GM18520 (cell line): ENCODE results near the gene ECHS1.
A peak's percentile ranks its signal among the peaks of the same experiment; 100 is the strongest.
"Not testable (repeated sequence)": the region's sequence is repeated elsewhere in the genome, so short reads cannot be mapped to it uniquely, and the experiment has no call there.

Experiments used
- ATAC-seq: cut with Tn5 transposase; IDR thresholded peaks from one replicate; pipeline ENCODE4 v1.9.1; 2021; ENCODE audit not compliant: unreplicated experiment

Gene ECHS1

DNA sequence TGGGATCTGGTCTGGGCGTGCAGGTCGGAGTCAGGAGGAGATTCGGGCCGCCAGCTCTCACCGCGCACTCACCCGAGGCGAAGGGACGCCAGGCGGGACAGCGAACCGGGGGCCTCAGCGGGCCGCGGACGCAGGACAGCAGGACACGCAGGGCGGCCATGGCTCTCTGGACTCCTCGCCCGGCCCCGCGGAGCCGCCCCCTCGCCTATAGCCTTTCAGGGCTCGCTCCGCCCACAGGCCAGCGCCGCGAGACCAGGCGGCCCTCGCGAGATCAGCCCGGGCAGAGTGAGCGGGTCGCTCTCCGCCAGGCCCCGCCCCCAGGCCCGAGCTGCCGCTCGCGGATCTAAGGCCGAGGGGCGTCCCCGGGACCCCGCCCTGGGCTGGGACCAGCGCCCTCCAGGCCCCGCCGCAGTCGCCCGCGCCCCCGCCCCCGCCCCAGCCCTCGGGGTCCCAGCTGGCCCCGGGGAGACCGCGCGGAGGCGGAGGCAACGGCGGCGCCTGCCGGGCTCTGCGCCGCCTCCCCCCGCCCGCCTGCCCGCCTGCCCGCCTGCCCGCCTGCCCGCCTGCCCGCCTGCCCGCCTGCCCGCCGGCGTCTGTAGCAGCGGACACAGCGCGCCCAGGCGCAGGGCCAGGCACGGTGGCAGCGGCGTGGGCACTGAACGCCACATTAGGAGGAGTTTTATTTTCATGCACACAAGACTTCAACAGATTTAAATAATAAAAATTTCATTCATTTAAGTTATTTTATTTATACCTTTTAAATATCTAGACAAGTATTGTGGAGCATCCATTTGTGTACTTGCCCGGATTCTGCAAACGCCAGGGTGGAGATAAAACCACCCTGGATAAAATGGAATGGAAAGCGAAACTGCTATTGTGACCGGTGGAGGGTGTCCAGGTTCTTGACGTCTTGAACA is at the start of gene ECHS1:
TSS of gene ECHS1 (minus strand) at position 181 of the 917 bp plus-strand sequence. CDS start at position 160, 21 bp downstream.
- ATAC-seq = peak; percentile 93

DNA sequence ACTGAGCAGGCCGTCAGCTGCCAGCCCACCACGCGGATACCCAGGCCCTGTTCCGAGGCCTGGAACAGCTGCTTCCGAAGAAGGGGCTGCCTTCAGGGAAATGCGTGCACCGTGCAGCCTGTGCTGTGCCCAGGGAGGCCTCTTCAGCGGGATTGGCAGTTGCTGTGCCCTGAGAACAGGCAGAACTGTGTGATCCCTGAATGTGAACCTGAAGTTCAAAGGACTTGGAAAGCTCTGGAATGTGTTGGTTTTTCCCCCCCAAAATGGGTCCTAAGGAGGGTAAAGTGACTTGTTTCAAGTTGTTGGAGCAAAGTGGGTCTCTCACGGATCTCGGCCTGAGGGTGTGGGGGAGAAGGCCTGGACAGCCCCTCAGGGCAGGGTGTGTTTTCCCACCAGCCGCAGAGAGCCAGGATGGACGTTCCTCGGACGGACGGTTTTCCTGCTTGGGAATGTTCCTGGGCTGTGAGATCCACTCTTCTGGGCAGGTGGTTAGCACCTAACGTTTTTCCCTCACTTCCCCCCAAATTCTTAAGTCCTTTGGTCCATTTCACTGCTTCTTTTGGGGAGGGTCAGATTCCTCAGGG is 49.2 kb upstream of the ECHS1 start:
- ATAC-seq = no peak

DNA sequence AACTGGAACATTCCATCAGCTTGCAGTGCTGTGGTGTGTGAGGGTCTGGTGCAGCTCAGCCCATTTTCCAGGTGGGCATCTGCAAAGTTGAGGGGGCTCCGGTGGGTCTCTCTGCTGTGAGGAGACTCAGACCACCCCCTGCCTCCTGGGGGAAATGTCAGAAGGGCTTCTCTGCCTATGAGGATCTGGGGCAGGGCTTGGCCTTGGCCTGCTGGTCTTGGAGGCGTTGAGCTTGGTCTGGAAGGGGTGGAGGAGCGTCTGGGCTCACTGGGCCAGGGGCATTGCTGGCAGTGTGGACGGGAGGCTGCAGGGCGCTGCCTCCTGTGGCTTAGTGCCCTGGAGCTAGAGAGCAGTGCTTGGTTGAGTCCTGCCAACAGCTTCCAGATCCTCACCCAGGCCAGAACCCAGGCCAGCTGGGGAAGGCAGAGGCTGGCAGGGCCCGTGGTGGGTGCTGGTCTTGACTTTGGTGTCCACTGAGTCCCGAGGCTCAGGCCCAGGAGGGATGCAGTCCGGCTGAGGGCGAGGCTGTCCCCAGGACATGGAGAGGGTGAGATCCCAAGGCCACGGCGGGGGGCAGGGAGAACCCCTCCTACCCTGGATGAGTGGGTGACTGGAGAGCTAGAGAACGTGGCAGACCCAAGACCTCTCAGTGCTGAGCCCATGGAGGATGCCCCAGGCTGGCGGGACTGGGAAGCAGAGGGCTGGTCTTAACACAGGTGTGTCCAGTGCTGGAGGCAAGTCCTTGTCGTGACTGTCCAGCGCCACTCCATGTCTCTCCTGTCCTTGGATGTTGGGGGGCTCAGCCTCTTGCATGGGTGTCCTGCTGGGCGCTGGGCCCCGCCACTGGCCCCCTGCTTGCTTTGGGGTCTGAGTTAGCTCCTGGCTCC is 48.4 kb upstream of the ECHS1 start:
- no peak for ATAC-seq

DNA sequence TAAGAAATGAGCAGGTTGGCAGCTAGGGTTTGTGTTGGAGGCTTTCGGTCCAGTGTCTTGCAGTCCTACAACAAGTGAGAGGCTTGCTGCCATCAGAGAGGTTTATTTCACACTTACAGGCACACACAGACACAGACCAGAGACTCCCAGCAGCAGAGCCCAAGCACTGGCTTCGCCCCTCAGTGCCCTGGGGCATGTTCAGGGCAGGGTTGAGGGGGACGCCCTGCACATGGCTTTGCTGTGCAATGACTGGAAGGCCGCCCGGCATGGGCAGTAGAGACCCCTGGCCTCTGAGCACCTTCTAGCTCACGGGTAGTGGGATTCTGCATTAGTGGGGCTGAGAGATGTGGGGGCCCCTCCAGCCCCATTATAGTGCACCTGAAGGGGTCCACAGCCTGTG is 47.4 kb upstream of the ECHS1 start:
- ATAC-seq = no peak

DNA sequence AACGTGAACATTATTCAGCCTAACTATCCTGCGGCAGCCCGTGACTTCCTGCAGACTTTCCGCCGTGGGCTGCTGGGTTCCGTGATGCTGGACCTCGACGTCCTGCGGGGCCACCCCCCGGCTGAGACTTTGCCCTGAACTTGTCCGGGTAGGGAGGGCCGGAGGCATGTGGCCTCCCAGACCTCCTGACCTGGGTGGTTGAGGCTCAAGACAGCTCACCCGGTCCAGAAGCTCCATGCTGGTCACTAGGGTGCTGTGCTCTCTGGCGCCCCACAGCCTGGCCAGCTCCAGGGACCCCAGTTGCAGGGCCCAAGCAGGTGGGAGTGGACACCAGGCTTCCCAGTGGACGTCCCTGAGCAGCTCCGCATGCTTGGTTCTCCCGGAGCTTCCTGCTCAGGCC is 46.9 kb upstream of the ECHS1 start:
- no peak for ATAC-seq

DNA sequence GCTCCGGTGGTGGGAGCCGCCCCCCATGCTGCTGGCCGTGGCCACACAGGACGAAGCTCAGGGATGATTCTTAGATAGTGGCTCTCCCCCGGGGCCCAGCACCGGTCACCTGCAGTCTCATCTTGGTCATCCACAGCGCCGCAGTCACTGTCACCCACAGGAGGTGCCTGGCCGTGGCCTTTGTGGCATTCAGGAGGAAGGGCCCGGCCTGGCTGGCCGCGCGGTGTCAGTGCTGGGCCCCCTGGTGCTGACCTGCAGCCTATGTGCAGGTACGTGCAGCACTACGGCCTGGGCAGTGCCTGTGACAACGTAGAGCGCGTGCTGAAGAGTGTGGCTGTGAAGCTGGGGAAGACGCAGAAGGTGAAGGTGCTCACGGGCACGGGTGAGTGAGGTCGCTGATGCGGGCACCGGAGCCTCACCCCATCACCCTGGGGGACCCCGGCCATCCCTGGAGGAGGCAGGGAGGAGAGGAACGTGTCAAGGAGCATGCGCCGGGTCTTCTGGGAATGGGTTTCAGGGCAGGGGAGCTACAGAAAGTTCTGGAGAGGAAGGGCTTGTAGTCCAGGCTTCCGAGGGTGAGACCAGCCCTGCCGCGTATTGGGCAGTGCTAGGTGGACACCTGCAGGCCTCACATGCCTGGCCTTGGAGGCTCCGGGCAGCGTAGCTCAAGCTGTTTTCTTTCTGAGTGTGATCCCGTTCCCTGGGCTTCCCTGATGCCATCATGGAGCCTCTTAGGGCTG is 46.2 kb upstream of the ECHS1 start:
- ATAC-seq = no peak

DNA sequence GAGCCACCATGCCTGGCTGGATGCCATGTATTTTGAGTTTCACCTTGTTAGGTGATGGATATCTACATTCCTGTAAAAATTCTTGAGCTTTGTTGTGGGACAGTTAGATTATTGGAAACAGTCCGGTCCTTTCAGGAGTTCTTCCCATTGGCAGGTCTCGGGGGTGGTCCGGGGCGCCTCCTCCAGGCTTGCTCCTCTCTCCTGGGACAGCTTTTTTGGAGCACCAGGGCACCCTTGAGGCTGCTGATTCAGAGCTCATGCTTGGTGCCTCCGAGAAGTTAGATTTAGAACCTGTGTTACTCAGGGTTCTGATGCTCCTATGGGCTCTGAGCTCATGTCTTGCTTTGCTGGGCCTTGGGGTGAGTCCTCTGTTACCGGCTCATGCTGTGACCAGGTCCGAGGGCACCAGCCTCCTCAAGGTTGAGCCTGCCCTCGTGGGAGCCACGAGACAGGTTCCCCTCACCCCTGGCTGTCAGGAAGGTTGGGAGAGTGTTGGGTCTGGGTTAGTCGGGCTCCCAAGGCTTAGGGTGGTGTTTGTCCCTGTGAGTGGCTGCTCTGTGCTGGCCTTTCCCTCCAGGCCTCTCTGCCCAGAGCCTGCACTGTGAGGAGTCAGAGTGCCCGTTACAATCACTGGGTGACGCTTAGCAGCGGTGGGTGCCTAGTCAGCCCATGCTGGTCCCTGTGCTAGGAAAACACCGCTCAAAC is 45.3 kb upstream of the ECHS1 start:
- no peak for ATAC-seq

DNA sequence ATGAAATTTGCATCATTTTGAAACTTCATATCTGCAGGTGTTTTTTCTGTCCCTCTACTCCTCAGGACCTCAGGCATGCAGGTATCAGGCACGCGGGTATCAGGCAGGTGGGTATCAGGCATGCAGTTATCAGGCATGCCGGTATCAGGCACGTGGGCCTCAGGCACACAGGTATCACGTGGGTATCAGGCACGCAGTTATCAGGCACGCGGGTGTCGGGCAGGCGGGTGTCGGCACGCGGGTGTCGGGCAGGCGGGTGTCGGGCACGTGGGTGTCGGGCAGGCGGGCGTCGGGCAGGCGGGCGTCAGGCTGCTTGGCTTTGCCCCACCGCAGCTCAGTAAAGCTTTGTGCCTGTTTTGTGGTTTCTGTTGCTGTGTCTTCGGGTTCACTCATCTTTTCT is 42.6 kb upstream of the ECHS1 start:
- ATAC-seq = no peak

DNA sequence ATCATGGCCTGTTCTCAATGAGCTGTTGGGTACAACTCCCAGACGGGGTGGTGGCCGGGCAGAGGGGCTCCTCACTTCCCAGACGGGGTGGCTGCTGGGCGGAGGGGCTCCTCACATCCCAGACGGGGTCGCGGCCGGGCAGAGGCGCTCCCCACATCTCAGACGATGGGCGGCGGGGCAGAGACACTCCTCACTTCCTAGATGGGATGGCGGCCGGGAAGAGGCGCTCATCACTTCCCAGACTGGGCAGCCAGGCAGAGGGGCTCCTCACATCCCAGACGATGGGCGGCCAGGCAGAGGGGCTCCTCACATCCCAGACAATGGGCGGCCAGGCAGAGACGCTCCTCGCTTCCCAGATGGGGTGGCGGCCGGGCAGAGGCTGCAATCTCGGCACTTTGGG is 41.2 kb upstream of the ECHS1 start:
- not testable (repeated sequence) for ATAC-seq

DNA sequence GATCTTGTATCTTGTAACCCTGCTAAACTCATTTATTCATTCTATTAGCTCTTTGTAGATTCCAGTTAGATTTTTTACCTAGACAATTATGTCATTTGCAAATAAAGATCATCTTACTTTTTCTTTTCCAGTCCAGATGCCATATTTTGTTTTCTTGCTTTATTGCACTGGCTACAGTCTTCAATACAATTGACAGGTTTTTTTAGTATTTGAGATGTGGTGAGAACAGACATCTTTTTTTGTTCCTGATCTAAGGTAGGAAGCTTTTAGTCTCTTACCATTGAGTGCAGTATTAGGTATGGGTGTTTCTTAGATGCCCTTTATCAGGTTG is 39.2 kb upstream of the ECHS1 start:
- no peak for ATAC-seq

DNA sequence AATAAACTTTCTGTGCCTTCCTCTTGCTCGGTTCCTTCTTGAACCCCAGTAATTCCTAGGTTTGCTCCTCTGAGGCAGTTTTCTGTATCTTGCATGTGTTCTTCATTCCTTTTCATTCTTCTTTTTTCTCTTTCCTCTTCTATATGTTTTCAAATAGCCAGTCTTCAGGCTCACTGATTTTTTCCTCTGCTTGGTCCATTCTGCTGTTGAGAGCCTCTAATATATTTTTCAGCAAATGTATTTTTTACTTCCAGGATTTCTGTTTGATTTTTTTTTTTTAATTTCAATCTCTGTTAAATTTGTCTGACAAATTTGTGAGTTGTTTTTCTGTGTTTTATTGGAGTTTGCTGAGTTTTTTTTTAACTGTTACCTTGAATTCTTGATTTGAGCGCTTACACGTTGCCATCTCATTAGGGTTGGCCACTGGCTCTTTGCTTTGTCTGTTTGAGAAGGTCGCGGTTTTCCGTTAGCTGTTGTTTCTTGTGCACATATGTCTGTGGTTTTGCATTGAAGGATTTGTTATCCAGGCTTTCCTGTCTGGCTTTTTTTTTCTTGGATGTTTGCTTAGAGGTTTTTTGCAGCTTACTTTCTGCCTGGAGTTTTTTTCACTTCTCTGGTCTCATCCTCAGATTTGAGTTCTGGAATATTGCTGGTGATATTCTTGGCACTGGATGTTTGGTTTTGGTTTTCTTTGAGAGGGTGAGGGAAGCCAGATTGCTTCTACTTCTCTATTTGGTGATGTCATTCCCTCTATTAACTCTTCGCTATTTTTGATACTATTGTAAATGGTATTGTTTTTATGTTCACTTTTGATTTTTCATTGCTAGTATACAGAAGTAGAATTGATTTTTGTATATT is 38.6 kb upstream of the ECHS1 start:
- no peak for ATAC-seq

DNA sequence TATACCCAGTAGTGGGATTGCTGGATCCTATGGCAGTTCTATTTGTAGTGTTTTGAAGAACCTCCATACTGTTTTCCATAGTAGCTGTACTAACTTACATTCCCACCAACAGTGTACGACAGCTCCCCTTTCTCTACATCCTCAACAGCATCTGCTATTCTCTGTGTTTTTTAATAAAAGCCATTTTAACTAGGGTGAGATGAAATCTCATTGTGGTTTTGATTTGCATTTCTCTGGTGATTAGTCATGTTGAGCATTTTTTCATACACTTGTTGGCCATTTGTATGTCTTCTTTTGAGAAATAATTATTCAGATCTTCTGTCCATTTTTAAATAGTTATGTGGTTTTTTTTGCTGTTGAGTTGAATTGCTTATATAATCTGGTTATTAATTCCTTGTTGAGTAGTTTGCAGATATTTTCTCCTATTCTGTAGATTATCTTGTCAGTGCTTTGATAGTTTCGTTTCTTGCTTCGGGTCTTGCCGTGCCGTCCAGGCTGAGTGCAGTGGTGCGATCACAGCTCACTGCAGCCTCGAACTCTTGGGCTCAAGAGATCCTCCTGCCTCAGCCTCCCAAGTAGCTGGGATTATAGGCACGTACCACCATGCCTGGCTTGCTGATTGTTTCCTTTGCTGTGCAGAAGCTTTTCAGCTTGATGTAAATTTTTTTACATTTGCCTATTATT is 32.8 kb upstream of the ECHS1 start:
- no peak for ATAC-seq

DNA sequence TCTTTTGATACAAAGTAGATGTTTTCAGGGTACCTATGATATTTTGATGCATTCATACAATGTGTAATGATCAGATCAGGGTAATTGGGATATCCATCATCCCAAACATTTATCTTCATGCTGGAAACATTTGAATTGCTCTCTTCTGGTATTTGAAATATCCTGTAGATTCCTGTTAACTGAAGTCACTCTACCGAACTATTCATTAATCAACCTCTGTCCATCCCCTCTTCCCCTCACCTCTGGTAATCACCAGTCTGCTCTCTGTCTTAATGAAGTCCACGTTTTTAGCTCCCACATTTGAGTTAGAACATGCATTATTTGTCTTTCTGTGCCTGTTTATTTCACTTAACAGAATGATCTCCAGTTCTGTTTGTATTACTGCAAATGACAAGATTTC is 32.1 kb upstream of the ECHS1 start:
- no peak for ATAC-seq

DNA sequence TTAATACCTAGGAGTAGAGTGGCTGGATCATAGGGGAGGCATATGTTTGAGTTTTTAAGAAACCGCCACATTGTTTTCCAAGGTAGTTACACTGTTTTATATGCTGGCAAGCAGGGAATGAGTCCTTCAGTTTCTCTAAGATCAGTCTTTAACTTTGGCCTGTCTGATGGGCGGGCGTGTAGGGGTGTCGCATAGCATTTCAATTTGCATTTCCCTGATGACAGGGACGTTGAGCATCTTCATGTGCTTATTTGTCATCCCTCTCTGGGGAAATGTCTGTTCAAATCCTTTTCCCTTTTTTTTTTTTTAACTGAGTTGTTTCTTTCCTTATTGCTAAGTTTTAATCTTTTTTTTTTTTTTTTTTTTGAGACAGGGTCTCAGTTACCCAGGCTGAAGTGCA is 30.6 kb upstream of the ECHS1 start:
- ATAC-seq = no peak

DNA sequence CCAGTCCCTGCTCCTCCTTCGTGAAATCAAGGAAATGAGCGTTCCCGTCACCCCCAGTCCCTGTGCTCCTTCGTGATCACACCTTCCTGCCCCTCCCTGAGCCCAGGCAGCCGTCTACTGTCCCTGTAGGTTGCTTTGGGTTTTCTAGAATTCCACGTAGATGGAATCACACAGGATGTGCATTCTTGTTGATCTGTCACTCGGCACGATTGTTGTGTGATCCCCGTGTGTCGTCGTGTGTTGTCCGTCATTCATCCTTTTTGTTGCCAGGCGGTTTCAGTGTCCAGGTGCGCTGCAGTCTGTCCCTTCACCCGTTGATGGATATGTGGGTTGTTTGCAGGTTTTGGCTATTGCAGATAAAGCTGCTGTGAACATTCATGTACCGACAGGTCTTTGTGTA is 30.2 kb upstream of the ECHS1 start:
- ATAC-seq = no peak

DNA sequence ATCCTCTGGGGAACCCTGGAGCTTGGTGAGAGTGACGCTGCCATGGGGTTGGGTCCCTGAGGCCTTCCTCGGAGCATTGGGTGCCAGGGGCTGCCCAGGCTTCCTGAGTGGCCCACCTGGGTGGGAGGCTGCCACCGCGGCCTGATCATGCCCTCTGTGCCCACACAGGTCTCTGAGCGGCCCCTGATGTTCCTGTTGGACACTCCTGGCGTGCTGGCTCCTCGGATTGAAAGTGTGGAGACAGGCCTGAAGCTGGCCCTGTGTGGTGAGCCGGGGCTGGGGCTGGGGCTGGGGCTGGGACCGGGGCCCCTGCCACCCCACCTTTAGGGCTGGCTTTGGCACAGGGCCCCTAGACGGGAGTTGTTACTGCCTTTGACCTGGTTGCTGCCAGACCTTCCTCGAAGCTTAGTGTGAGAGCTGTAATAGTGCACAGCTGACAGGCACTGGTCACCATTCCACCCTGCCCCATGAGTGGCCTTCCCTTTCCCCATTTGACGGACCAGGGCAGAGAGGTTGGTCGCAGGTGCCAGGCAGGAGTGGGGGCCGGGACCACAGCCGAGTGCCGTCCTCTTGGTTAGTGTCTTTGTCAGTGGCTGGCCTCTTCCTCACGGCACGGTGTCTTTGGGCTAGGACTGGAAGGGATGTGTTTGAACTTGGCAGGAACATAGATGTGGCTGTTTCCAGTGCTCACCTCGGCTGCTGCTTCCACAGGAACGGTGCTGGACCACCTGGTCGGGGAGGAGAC is 29.0 kb upstream of the ECHS1 start:
- ATAC-seq = no peak

DNA sequence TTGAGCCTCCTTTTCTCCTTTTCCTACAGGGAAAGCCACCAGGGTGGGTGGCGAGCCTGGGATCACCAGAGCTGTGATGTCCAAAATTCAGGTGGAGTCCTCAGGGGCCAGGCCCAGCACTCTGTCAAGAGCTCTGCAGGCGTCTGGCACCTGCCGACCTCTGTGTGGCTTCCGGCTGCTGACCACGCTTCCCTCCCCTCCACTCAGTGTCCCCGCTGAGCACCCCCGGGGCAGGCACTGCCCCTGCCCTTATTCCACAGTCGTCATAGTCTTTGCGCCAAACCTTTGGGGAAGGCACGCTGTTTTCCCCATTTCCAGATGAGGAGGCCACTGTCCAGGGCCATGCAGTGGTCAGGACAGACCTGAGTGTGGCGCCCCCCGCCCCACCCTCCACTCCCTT is 28.3 kb upstream of the ECHS1 start:
- no peak for ATAC-seq
